RCC 7860 (cell line): ENCODE measurements around the gene RAB5B.
"Not testable (repeated sequence)": the region's sequence is repeated elsewhere in the genome, so short reads cannot be mapped to it uniquely, and the experiment has no call there.

Experiments
- DNase-seq: peaks from one replicate; pipeline ENCODE4 v3.0.0-alpha.2; 2015; ENCODE audit warnings: low spot score
- FAIRE-seq: peaks from 2 replicates; lab custom pipeline; 2012; peaks lifted over from hg19 to GRCh38; lab: Jason Lieb, UNC

RAB5B gene

DNA sequence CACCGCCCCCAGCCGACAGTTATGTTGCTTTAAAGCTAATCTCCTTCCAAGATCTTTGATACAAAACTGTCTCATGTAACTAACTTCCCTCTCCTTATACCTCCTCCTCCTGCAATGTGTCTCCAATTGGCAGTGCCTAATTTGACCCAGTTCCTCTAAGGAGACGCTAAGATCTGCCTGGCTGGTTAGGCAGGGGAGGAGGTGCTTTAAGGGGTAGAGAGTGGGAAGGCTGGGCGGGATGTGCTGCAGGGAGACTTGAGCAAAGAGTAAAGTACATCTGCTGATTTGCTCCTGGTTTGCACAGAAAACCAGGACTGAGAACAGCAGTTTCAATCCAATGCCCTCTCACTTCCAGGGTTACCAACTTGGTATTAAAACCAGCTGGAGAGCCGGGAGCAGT, 39.6 kb downstream of the RAB5B start:
- DNase-seq, result no peak
- no peak for FAIRE-seq

- DNase-seq (no peak), FAIRE-seq (no peak)
Observed at GRCh38 chr12:56014205-56014604, 40.3 kb downstream of the RAB5B start.

- DNase-seq (no peak), FAIRE-seq (no peak)
Observed at GRCh38 chr12:56017181-56017580, 43.3 kb downstream of the RAB5B start.

DNA sequence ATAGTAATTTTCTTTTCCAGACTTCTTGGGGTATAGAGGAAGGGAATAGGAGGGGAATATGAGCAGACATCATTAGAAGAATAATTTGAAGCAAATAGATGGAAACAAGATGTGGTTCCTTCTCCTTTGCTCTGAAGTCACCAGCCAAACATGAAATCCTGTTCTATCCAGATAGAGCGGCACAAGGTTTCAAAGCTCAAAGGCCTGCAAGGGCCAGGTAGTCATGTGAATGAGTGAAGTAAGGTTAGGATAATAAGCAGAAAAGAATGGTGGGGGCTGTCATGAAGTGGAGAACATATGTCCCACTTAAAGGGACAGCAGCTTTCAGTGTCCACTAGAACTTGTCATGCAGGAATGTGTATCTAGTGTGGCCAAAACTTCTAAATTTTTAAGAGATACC, 44.5 kb downstream of the RAB5B start:
- DNase-seq (no peak), FAIRE-seq (no peak)

DNA sequence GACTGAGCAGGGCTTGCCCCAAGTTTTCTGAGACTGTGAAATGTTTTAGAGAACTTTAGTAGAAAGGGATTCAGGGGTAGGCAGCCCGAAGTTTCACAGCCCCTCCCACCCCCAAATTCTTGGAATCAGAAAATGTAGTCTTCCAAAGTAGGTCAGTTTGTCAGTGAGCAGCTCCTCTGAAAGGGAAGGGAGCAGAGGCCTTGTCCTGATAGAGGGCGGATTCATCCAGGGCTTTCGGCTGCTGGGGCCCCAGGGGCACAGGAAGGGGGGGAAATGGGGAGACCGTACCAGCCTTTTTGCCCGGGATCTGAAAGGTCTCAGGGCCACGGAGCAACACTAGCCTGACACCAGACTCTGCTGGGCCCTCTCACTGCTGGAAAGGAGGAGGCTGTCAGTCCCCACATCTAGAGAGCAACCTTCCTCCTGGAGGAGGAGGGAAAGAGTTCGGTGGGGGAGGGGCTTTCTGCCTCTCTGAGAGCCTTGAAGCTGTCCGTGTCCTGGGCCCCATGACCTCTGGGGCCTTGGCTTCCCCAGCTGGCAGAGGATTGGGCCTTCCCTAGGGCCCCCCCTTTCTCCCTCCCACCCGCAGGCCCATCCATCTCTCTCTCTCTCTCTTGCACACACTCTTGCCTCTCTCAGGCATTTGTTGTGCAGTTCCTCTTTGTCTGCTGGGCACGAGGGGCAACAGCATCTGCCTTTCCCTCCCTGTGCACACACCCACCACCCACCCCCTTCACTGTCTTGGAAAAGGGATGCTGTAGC, 46.7 kb downstream of the RAB5B start, which contains the start of gene IKZF4:
Gene IKZF4 (plus strand): TSS at position 621 of the 762 bp plus-strand sequence. CDS start 451 bp downstream, outside the sequence.
- FAIRE-seq (no peak), DNase-seq (no peak)

DNA sequence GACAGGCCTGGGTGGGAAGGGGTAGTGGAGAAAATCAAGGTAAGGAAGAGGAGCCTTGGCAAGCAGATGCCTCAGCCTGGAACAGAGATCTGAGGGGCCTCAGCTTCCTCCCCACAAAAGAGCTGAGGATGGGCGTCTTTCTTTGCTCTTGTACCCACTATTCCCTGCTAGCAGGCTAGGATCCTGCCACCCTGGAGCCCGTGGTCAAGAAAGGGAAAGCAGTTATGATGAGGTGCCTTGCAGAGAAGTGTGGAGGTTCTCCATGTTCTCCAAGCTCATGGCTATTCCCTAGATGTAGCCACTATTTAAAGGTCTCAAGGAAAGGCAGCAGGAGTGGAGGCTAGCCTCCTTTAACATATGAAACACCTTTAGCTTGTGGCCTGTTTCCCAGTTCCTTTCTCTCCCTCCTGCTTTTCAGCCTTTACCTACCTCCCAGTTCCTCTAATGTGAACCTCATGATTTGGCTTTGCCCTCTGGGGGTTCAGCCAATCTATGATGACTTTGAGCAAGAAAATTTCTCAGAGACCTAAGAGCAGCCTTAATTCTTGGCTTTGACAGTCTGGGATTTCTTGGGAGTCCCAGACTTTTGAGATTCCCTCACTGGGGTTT, 48.1 kb downstream of the RAB5B start:
- no peak for FAIRE-seq
- DNase-seq, result no peak

- DNase-seq (no peak), FAIRE-seq (no peak)
Observed at GRCh38 chr12:56028511-56029165, 54.8 kb downstream of the RAB5B start.

- no peak for DNase-seq
- no peak for FAIRE-seq
Observed at GRCh38 chr12:56029166-56029519, 55.3 kb downstream of the RAB5B start.

- FAIRE-seq, result no peak
- peak; percentile 24 for DNase-seq
Observed at GRCh38 chr12:56029666-56030293, 55.9 kb downstream of the RAB5B start.

GRCh38 chr12:56031987-56032386, 58.1 kb downstream of the RAB5B start:
- DNase-seq, result no peak
- no peak for FAIRE-seq

GRCh38 chr12:56034586-56035332, 60.9 kb downstream of the RAB5B start:
- FAIRE-seq (no peak), DNase-seq (no peak)

- DNase-seq (no peak), FAIRE-seq (no peak)
Observed at GRCh38 chr12:56037161-56037560, 63.3 kb downstream of the RAB5B start.

- DNase-seq (no peak), FAIRE-seq (no peak)
Observed at GRCh38 chr12:56038022-56038655, 64.3 kb downstream of the RAB5B start.

DNA sequence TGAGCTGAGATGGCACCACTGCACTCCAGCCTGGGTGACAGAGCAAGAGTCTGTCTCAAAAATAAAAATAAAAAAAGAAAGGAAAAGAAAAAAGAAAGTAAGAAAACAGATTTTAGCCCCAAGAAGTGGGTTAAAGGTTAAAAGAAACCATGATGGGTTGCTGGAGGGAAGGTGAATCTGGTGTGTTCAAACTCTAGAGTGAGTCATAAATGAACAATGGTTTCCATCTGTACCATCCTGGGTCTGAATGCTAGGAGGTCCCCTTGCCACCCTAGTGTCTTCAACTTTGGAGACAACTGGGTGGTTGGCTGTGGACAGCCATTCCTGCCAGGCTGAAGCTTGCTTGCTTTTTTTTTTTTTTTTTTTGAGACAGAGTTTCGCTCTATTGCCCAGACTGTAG, 66.3 kb downstream of the RAB5B start:
- FAIRE-seq, result no peak
- DNase-seq, result no peak

DNA sequence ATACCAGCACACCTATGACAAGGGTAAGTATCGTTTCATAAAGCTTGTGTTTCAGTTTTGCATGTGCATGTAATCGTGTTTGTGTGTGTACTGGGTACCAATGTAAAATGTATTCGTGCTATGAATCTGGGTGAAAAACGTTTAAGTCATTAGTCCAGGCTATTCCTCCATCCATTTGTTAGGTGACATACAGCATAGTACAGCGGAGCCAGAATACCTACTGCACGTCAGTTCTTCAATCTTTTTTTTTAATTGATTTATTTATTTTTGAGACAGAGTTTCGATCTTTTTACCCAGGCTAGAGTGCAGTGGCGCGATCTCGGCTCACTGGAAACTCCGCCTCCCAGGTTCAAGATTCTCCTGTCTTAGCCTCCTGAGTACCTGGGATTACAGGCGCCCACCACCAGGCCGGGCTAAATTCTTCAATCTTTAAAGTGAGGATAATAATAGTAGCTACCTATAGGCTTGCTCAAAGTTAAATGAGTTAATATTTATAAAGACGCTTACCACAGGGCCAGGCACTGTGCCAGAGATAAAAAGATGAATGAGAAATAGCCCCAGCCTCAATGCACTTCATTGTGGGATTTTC, 67.2 kb downstream of the RAB5B start:
- FAIRE-seq, result no peak
- no peak for DNase-seq

DNA sequence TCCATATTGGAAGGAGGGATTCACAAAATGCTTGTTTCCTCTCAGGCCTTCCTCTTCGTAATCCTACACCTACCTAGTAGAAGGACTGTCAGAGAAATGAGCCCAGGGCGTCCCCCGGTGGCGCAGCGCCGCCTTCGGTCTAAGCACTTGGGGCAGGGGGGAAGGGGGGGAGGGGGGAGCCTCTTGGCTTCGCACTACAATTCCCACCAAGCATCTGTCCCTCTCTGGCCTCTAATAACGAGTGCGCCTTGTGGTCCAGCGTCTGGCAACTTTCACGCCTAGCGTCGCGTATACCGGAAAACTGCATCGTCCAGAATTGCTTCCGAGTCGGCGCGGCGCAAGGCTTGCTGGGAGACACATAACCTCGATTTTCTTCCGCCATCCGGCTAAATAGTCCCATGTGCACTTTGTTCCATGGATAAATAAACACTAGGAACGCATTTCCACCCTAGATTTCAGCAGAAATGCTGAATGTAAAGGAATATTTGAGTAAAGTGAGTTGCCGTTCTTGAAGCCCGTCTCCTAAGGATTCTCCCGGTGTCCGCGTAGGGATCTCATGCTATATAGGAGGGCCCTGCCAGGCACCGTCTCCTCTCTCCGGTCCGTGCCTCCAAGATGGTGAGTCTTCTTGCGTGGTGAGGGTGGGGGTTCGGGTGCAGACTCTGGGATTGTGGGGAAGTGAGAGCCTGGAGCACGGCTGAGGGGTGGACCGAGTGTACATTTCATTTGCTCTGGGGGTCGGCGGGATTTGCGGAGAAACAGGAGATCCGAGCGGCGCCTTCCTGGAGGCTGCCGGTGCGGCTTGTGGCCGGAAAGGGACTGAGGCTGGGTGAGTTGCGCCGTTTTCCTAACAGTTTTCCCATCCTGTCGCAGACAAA, 67.9 kb downstream of the RAB5B start, which contains the start of gene RPS26:
Gene RPS26 (plus strand): TSS at position 367 of the 878 bp plus-strand sequence. CDS start 249 bp downstream, at position 616.
- DNase-seq (peak; percentile 96), FAIRE-seq (peak; percentile 34)

DNA sequence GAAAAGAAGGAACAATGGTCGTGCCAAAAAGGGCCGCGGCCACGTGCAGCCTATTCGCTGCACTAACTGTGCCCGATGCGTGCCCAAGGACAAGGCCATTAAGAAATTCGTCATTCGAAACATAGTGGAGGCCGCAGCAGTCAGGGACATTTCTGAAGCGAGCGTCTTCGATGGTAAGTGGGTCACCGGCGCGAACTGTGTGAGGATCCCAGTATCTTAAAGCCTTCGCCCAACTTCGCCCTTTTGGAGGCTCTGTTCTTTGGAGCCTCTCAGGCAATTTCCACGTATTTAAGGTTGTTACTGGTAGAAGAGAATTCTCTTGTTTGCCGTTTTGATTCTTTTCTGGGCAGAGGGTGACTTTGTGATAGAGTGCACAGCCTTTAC, 68.5 kb downstream of the RAB5B start:
- FAIRE-seq, DNase-seq: not testable (repeated sequence)

GRCh38 chr12:56042843-56043242, 69.0 kb downstream of the RAB5B start:
- no peak for FAIRE-seq
- no peak for DNase-seq
